Esophagus muscularis mucosa (tissue), 3 donors: ENCODE data around the gene FOXF2.

Experiments
- CTCF ChIP-seq, 3 experiments: fragments of 200-600 bp in 2 of 3; fragments of 450-650 bp in 1 of 3; sonication (generic) in 2 of 3; IDR thresholded peaks; one replicate each; pipeline ENCODE4 v1.5.1; 2017 to 2019; ENCODE audit warnings: antibody characterized with exemption in 3 of 3, mild to moderate bottlenecking in 2 of 3, moderate library complexity in 1 of 3
- EP300 ChIP-seq: sonication (generic); formaldehyde crosslinking; IDR thresholded peaks from one replicate; pipeline ENCODE4 v1.6.1; 2017; ENCODE audit warnings: antibody characterized with exemption

- TF ChIP-seq CTCF (IDR thresholded peaks at IDR 0.05) = no peak
- no peak for TF ChIP-seq EP300
These were observed 17.1 kb downstream of the FOXF2 start for GRCh38 chr6:1406306-1407072.
